GM08714 (cell line): ENCODE results near the gene NUDT4.

ENCODE experiments used
- H3K4me3 ChIP-seq: fragments of 200-500 bp; sonication (Bioruptor generic); 2 replicates; pipeline ENCODE4 v1.5.1; 2014; ENCODE audit warnings: mild to moderate bottlenecking, low read length, inconsistent platforms
- ZNF274 ChIP-seq: IDR thresholded peaks from 2 replicates; pipeline ENCODE4 v1.6.1; 2012; ENCODE audit warnings: mild to moderate bottlenecking, low read depth, low read length

Gene NUDT4

DNA sequence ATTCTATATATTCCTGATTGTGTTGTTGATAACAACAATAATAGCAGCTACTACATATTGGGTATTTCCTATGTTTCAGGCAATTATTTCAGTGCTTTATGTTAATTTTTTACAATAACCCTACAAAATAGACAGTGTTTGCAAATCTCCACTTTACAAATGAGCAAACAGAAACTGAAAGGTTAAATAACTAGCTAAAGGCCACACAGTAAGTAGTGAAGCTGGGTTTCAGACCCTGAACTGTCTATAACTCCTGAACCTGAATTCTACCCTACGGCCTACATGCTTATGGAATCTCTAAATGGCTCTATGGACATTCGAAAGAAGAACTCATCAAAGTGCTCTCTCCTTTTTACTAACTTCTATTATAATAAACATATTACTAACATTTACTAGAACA is 19.7 kb upstream of the NUDT4 start:
- no peak overlapping the region; the same call in 1 of the 2 replicates for H3K4me3 ChIP-seq
- no peak for TF ChIP-seq ZNF274

DNA sequence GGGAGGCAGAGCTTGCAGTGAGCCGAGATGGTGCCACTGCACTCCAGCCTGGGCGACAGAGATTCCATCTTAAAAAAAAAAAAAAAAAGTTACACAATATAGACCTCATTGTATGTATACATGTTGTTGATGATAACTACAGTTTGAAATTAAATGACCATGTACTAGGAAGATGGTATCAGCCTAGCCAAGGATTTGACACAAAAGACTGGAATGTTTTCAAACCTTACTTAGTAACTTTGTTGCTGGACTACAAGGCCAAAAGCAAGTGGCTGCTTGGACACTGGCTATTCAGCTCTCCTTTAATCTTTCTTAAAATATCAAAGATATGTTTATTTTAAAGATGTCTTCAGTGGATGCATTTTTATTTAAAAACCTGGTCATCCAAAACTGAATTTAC is 18.9 kb upstream of the NUDT4 start:
- no peak for TF ChIP-seq ZNF274
- H3K4me3 ChIP-seq = no peak overlapping the region

- no peak overlapping the region for H3K4me3 ChIP-seq
- no peak for TF ChIP-seq ZNF274
Measured at GRCh38 chr12:93360688-93361087, 17.0 kb upstream of the NUDT4 start.

- TF ChIP-seq ZNF274 = no peak
Measured at GRCh38 chr12:93361151-93361919, 16.4 kb upstream of the NUDT4 start.

GRCh38 chr12:93363841-93364297 is 13.9 kb upstream of the NUDT4 start:
- no peak overlapping the region for H3K4me3 ChIP-seq
- TF ChIP-seq ZNF274 = no peak

More at GRCh38 chr12:93361151-93361919, 16.4 kb upstream of the NUDT4 start:
- no peak overlapping the region for H3K4me3 ChIP-seq

- TF ChIP-seq ZNF274 = no peak
- no peak overlapping the region for H3K4me3 ChIP-seq
Measured at GRCh38 chr12:93365616-93366405, 11.9 kb upstream of the NUDT4 start.

GRCh38 chr12:93366422-93366821 is 11.3 kb upstream of the NUDT4 start:
- TF ChIP-seq ZNF274 = no peak
- no peak overlapping the region for H3K4me3 ChIP-seq

GRCh38 chr12:93368766-93369165 is 9.0 kb upstream of the NUDT4 start:
- no peak for TF ChIP-seq ZNF274
- no peak overlapping the region for H3K4me3 ChIP-seq

GRCh38 chr12:93369505-93369904 is 8.2 kb upstream of the NUDT4 start:
- no peak for TF ChIP-seq ZNF274
- no peak overlapping the region for H3K4me3 ChIP-seq

- H3K4me3 ChIP-seq = no peak overlapping the region
- no peak for TF ChIP-seq ZNF274
Measured at GRCh38 chr12:93370947-93371346, 6.8 kb upstream of the NUDT4 start.

DNA sequence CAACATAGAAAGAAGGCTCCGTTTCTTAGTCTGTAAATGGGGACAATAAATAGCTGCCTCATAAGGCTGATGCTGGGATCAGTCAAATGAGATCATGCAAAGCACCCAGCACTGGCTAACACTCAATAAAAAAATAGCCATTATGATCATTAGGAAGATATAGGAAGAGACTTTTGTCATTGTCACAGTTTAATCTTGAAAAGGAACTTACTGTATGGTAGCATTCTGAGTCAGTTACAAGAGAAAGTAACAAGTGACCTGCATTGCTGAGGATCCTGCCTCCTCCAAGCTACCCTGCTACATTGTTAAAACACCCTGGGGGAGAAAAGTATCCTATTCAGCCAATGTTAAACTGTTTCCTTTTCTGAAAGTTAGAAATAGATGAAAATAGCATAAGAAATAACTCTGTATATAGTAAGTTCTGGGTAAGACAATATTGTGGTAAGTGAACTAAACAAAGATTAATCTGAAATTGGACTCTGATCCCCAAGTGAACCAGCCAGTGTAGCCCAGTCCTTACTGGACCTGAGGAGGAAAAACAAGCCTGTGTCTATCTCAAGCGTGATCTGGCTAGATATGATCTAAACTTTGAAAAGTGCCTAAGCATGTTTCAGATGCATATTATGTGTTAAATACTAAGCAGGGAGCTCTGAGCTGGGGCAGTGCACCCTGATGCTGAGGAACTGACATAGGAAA is 3.6 kb upstream of the NUDT4 start:
- no peak overlapping the region for H3K4me3 ChIP-seq
- TF ChIP-seq ZNF274 = no peak

DNA sequence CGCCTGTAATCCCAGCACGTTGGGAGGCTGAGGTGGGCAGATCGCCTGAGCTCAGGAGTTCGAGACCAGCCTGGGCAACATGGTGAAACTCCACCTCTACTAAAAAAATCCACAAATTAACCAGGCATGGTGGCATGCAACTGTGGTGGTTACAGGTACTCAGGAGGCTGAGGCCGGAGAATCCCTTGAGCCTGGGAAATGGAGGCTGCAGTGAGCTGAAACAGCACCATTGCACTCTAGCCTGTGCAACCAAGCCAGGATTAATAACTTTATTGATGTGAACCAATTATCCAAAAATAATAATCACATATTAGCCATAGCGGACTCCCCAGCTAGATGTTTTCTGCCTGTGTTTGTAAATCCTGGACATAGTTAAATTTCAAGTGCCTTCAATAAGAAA is 1.8 kb upstream of the NUDT4 start:
- no peak overlapping the region for H3K4me3 ChIP-seq

GRCh38 chr12:93376436-93377251 is 1.1 kb upstream of the NUDT4 start:
- no peak overlapping the region for H3K4me3 ChIP-seq
- no peak for TF ChIP-seq ZNF274

More for the DNA sequence above, 1.8 kb upstream of the NUDT4 start:
- no peak for TF ChIP-seq ZNF274

GRCh38 chr12:93378196-93378997 is 672 bp downstream of the NUDT4 start:
- H3K4me3 ChIP-seq = peak overlapping the region; percentile 98
